Breast epithelium (tissue), 3 donors: ENCODE results near the gene CLK4.

Experiments
- POLR2A ChIP-seq: fragments of 450-650 bp; IDR thresholded peaks from one replicate; pipeline ENCODE4 v1.6.1; 2016; ENCODE audit warnings: antibody characterized with exemption, mild to moderate bottlenecking, moderate library complexity
- POLR2AphosphoS5 ChIP-seq, 3 donors: sonication (generic); formaldehyde crosslinking; IDR thresholded peaks; one replicate each; pipeline ENCODE4 v1.6.1; 2017; ENCODE audit warnings: antibody characterized with exemption in 3 of 3
- TF ChIP-seq, protein P1 (sequence below), 3 donors: fragments of 450-650 bp; IDR thresholded peaks; one replicate each; pipeline ENCODE4 v1.5.1; 2016 to 2017; ENCODE audit warnings: antibody characterized with exemption in 3 of 3, mild to moderate bottlenecking in 3 of 3, moderate library complexity in 3 of 3

DNA sequence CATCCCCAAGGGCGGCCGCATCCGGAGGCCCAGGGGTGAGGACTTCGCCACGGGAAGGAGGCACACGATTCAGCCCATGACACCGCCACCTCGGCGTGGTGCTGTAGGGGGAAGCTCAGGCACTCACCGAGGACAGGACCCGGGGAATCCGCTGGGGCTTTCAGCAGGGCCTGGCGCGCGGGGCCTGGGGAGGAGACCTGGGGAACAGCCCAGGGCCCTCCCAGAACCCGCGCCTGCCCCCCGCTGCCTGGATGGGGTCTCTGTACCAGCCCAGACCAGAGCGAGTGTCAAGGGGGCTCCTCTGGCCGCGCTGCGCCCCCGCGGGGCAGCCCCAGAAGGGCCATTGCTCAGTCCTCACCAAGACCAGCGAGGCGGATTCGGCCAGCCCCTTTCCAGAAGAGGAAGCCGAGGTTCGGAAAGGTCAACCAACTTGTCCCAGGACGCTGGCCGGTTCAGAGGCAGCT lies 49.4 kb downstream of the CLK4 start:
- TF ChIP-seq POLR2AphosphoS5 (IDR thresholded peaks at IDR 0.05) (no peak), POLR2A (no peak)
- TF ChIP-seq, protein P1, sequence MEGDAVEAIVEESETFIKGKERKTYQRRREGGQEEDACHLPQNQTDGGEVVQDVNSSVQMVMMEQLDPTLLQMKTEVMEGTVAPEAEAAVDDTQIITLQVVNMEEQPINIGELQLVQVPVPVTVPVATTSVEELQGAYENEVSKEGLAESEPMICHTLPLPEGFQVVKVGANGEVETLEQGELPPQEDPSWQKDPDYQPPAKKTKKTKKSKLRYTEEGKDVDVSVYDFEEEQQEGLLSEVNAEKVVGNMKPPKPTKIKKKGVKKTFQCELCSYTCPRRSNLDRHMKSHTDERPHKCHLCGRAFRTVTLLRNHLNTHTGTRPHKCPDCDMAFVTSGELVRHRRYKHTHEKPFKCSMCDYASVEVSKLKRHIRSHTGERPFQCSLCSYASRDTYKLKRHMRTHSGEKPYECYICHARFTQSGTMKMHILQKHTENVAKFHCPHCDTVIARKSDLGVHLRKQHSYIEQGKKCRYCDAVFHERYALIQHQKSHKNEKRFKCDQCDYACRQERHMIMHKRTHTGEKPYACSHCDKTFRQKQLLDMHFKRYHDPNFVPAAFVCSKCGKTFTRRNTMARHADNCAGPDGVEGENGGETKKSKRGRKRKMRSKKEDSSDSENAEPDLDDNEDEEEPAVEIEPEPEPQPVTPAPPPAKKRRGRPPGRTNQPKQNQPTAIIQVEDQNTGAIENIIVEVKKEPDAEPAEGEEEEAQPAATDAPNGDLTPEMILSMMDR (IDR thresholded peaks at IDR 0.05) = no peak
